GM21825 (cell line): ENCODE results near the gene TM7SF3.
A peak's percentile ranks its signal among the peaks of the same experiment; 100 is the strongest.
"Not testable (repeated sequence)": the region's sequence is repeated elsewhere in the genome, so short reads cannot be mapped to it uniquely, and the experiment has no call there.

ENCODE experiments used
- ATAC-seq: cut with Tn5 transposase; IDR thresholded peaks from one replicate; pipeline ENCODE4 v1.9.1; 2021; ENCODE audit warnings: mild to moderate bottlenecking, moderate library complexity; ENCODE audit not compliant: unreplicated experiment

TM7SF3 gene

GRCh38 chr12:27014085-27014858 is at the start of gene TM7SF3:
TM7SF3 (minus strand) TSS chr12:27014384; CDS start chr12:27014168, 216 bp downstream.
- ATAC-seq: peak; percentile 84

DNA sequence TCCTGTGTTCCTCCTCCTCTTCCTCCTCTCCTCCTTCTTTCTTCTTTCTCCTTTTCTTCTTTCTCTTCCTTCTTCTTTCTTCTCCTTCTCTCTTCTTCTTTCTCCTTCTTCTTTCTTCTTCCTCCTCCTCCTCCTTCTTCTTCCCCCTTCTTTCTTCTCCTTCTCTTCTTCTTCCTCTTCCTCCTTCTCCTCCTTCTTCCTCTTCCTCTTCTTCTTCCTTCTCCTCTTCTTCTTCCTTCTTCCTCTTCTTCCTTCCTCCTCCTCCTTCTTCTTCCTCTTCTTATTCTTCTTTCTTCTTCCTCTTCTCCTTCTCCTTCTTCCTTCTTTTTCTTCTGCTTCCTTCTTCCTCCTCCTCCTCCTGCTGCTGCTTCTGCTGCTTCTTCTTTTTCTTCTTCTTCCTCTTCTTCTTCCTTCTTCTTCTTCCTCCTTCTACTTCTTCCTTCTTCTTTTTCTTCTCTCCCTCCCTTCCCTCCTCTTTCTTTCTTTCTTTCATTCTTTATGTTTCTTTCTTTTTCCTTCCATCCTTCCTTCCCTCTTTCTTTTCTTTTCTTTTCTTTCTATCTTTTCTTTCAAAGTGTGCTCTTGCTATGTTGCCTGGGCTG is 49.2 kb upstream of the TM7SF3 start:
- ATAC-seq: no peak

- no peak for ATAC-seq
Measured at GRCh38 chr12:27061317-27061716, 47.1 kb upstream of the TM7SF3 start.

DNA sequence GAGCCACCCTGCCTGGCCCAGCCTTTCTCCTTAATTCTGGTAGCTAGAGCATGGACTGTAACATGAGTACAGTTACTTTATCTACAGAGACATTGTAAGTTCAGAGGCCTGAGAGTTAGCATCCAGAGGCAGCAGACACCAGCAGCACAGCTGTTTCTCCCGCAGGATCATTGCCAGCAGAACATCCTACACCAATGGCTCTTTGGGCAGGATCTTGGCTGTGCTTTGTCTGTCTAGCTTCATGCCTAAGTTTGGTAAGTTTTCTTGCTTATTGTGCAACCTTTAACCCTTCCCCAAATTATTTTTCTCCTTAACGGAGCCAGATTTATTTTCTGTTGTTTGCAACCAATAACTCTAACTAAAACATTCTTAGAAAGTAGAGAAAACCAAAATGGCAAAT is 46.6 kb upstream of the TM7SF3 start:
- no peak for ATAC-seq

- no peak for ATAC-seq
Measured at GRCh38 chr12:27057543-27057942, 43.4 kb upstream of the TM7SF3 start.

DNA sequence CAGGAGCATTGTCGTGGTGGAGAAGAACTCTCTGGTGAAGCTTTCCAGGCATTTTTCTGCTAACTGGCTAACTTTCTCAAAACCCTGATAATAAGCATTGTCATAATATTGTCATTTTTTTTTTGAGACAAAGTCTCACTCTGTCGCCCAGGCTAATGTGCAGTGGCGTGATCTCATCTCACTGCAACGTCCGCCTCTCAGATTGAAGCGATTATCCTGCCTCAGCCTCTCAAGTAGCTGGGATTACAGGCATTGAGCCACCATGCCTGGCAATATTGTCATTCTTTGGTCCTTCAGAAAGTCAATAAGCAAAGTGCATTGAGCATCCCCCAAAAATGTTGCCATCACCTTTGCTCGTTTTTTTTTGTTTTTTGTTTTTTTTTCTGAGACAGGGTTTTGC is 41.8 kb upstream of the TM7SF3 start:
- no peak for ATAC-seq

- no peak for ATAC-seq
Measured at GRCh38 chr12:27052742-27053141, 38.6 kb upstream of the TM7SF3 start.

DNA sequence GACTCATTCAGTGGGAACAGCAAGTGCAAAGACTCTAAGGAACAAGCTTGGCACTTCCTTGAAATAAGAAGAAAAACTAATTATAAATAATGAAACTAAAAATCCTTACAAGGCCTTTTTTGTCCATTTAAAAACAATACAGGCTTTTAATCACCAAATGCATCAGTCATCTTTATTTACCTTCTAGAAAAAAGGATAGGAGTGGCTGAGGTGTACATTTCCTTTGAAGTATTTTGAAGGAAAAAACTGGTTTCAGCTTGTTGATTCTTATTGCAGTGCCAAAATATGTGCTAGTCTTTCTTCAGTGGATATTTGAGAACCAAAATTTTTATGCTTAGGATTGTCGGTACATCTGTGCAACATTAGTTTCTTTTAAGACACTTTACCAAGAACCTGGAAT is 38.0 kb upstream of the TM7SF3 start:
- no peak for ATAC-seq

GRCh38 chr12:27048822-27049752 is 34.9 kb upstream of the TM7SF3 start:
- ATAC-seq: no peak

DNA sequence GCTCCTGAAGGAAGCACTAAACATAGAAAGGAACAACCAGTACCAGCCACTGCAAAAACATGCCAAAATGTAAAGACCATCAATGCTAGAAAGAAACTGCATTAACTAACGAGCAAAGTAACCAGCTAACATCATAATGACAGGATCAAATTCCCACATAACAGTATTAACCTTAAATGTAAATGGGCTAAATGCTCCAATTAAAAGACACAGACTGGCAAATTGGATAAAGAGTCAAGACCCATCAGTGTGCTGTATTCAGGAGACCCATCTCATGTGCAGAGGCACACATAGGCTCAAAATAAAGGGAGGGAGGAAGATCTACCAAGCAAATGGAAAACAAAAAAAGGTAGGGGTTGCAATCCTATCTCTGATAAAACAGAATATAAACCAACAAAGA is 27.8 kb upstream of the TM7SF3 start:
- not testable (repeated sequence) for ATAC-seq

DNA sequence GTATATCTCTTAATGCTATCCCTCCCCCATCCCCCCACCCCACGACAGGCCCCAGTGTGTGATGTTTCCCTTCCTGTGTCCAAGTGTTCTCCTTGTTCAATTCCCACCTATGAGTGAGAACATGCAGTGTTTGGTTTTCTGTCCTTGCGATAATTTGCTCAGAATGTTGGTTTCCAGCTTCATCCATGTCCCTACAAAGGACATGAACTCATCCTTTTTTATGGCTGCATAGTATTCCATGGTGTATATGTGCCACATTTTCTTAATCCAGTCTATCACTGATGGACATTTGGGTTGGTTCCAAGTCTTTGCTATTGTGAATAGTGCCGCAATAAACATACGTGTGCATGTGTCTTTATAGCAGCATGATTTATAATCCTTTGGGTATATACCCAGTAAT is 26.5 kb upstream of the TM7SF3 start:
- ATAC-seq: not testable (repeated sequence)

DNA sequence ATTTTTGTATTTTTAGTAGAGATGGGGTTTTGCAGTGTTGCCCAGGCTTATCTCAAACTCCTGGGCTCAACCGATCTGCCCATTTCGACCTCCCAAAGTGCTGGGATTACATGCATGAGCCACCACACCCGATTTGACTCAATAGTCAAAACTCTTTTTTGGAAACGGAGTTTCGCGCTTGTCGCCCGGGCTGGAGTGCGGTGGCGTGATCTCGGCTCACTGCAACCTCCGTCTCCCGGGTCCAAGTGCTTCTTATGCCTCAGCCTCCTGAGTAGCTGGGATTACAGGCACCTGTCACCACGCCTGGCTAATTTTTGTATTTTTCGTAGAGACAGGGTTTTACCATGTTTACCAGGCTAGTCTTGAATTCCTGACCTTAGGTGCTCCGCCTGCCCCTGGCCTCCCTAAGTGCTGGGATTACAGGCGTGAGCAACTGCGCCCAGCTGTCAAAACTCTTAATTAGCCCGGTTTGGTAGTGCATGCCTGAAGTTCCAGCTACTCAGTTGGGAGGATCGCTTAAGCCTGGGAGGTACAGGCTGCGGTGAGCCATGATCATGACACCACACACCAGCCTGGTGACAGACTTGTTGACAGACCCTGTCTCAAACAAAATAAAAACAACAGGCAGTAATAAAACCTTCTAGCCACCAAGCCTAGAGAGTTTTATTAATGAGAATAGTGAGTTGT is 20.6 kb upstream of the TM7SF3 start:
- ATAC-seq: no peak

- no peak for ATAC-seq
Measured at GRCh38 chr12:27032679-27033078, 18.5 kb upstream of the TM7SF3 start.

DNA sequence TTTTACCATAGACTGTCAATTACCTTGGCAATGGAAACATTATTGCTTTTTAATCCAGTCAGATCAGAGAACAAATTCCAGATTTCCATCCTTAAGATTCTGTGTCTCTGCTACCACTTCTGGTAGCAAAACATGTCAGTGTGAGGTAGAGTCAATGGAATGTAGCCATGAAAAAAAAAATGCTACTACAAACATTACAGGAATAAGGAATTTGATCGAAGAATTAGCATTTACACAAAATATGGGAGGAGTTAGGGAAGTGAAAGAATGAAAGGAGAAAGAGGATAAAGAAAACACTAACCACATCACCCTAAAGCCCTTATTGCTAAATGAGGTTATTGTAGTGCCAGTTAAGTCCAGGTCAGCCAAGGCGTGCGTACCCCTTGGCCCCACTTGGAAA is 17.3 kb upstream of the TM7SF3 start:
- no peak for ATAC-seq

- no peak for ATAC-seq
Measured at GRCh38 chr12:27026257-27026656, 12.1 kb upstream of the TM7SF3 start.

DNA sequence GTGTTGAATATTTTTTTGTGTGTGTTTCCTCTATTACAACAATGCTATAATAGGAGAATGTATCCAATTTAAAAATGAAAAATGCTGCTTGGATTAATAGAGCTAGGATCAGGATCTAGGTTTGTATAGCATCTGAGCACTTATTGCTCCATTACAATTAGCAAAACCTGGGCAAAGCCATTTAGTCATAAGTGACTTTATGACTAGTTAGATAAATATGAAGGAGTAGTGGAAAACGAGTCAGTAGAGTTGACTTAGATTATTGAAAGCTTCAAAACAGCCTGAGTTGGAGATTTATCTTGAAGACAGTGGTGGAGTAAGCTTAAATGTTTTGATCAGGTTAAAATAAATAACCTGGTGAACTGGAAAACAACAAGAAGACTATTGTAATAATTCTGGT is 10.9 kb upstream of the TM7SF3 start:
- ATAC-seq: no peak

GRCh38 chr12:27024291-27024690 is 10.1 kb upstream of the TM7SF3 start:
- ATAC-seq: no peak

- no peak for ATAC-seq
Measured at GRCh38 chr12:27020761-27021160, 6.6 kb upstream of the TM7SF3 start.

DNA sequence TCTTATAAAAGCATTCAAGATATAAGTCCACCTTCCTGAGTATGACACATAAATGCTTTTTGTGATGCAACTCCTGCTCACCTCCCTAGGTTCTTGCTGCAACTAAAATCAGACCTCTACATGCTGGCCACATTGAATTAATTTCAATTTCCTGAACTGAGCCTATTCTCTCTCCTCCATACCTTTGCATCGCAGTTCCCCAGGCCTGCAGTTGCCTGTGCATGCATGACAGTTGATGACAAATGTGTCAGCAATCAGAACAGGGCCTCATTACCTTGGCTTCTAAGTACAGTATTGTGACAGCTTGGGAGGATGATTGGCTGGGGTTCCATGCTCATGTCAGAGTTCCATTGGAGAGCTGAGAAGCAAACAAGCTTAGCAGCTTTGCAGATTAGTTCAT is 3.9 kb upstream of the TM7SF3 start:
- ATAC-seq: no peak

DNA sequence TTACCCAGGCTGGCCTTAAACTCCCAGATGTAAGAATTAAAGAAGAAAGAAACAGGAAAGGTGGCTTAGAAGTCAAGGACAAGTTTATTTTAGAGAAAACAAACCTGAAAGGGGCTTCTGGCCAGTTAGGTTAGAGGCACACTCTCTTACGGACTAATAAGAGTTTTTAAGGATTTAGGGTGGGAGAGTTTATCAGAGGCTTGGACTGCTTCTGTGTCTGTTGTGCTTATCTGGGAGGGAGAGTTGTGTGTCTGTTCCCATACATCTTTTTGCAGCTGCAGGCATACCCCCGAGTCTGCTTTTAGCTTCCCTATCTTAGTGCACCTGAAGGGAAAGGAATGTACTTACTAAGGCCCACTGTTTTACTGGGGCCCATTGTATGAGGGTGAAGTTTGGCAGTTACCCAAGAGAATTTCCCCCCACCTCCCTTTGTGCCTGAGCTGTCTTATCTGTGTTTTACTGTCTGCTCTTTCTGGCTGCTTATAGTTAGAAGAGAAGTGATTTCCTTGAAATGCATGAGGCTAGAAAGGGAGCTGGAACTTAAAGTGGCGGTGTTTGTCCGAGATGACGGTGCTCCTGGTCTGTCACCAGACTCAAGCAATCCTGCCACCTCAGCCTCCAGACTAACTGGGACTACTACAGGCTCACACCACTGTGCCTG is 3.1 kb upstream of the TM7SF3 start:
- ATAC-seq: not testable (repeated sequence)

GRCh38 chr12:27015730-27016076 is 1.5 kb upstream of the TM7SF3 start:
- no peak for ATAC-seq
